Activated CD8-positive, alpha-beta memory T cell treated with anti-CD3 and anti-CD28 coated beads, Interleukin-2, amount 50 U/mL, for 1 hour (primary cell): ENCODE data around the gene S100Z.
"Not testable (repeated sequence)": the region's sequence is repeated elsewhere in the genome, so short reads cannot be mapped to it uniquely, and the experiment has no call there.

Experiments
- DNase-seq: peaks from one replicate; pipeline ENCODE4 v3.0.0-alpha.2; 2020; ENCODE audit errors: extremely low read depth

Gene S100Z

DNA sequence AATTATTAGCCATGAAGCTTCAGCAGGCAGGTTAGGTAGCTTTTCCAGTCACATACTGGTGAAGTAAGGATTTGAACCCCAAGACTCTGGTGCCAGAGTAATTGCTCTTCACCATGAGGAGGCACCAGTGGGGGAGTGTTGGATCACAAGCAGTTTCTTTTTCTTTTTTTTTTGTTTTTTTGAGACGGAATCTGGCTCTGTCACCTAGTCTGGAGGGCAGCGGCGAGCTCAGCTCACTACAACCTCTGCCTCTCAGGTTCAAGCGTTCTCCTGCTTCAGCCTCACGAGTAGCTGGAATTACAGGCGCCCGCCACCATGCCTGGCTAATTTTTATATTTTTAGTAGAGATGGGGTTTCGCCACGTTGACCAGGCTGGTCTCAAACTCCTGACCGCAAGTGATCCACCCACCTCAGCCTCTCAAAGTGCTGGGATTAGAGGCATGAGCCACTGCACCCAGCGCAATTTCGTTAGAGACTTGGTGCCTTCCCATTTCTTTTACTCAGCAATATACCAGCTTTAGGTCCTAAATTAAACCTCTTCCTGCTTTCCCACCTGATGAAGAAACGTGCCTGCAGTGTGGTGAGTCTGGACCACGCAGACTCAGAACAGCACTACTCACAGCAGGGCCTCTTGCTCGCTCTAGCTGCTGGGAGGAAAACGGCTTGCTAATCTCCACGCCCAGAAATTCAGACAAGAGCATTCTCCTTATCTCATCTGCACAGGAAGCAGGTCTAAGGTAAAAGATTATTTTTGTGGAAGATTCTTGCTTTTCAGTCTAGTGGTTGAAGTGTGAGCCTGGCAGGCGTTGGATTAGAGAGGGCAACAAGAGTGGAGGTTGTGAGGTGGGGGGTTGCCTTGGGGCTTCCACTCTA lies at the start of gene S100Z:
S100Z (plus strand) TSS at position 596 of the 873 bp plus-strand sequence. CDS start 25,346 bp downstream, outside the sequence.
- DNase-seq = no peak

GRCh38 chr5:76800579-76800978 lies 49.2 kb upstream of the S100Z start:
- DNase-seq = no peak

DNA sequence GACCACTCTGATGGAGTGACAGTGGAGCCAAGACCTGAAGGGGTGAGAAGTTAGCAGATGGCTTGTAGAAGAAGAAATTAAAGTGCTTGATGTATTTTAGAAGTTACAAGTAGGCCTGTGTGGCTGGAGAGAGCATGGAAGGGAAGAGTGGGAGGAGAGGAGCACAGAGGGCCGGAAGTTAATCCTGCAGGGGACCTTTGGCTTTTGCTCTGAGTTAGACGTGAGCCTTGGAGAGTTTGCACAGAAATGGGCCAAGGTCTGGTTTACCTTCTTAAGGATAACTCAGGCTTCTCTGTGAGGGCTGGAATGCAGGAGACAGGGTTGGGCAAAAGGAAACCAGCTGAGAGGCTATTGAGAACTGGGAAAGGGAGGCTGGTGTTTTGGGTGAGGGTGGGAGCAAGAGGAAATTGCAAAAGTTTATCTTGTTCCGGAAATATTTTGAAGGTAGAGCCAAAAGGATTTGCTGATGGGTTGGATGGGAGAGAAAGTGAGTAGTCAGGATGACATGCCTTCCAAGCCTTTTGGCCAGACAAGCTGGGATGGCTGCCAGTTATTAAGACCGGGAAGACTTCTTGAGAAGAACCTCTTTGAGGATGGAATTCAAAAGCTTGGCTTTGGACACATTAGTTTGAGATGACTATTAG lies 48.5 kb upstream of the S100Z start:
- no peak for DNase-seq

- DNase-seq = no peak
Measured at GRCh38 chr5:76801803-76802195, 48.0 kb upstream of the S100Z start.

GRCh38 chr5:76804266-76804665 lies 45.5 kb upstream of the S100Z start:
- no peak for DNase-seq

DNA sequence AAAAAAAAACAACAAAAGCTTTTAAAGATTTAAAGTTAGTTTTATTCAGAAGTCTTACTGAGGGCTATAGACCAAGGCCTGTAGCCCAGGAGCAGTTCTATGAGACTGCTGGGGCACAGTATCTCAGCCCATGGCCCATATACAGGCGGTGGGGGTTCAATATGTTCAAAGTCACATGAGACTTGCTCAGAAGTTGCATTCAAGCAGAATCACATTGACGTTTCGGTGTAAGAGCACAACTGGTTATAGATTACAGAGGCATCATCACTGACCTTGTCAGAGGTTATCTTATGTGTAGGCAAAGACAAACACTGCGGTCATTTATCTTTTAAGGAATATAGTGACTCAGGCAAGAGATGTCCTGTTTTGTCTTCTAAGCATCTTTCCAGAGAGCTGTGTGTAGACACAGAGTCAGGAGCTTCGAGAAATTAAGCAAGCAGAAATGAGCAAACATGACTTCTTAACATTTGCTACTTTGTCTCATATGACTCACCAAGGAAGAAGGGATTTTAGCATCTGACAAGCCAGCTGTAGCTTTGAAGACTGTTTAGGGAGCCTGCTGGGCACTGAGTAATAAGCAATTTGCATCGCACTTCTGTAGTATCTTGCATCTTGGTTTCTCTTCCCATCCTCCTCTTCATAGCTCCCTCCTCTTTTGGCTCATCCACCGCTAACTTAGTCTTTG lies 43.9 kb upstream of the S100Z start:
- DNase-seq = no peak

DNA sequence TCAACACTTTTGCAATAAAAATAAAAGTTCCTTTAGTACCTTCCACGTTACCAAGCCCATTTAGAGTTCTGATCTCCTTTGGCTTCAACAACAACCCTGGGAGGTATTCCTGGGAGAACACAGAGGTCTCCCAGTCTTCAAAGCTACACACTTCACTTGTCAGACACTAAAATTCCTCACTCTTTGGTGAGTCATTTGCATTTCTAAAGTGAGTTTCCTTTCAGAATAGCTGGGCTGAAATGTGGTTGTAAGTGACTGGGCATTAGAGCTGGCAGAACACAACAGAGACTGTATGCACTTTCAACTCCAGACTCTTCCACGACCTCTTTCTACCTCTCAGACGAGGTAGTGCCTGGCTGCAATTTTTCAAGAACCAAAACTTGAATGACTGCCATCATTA lies 42.5 kb upstream of the S100Z start:
- no peak for DNase-seq

DNA sequence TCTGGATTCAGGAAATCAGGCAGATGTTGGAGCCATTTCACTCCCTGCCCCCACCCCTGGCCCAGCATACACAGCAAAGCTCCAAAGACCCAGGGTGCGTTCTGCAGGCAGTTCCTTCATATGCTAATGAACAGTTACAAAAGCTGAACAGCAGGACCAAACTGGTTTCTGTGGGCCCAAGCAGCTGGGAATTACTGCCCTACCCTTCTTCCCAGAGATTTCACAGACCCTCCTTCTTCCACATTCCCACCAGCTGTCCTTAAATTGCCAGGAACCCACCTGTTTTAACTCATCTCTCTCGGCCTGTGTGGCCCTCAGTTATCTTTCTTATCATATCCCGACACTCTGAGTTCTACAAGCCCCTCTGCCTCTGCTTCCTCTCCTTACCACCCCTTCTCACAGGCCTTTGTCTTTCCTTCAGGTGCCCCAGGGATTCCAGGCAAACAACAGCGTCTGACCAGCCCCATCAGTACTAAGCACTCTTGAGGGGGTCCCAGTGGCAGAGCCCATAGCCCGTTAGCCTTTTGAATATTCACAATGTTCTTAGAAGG lies 41.6 kb upstream of the S100Z start:
- DNase-seq = no peak

- no peak for DNase-seq
Measured at GRCh38 chr5:76809141-76809540, 40.7 kb upstream of the S100Z start.

- DNase-seq = no peak
Measured at GRCh38 chr5:76810236-76810635, 39.6 kb upstream of the S100Z start.

- no peak for DNase-seq
Measured at GRCh38 chr5:76811214-76811613, 38.6 kb upstream of the S100Z start.

- not testable (repeated sequence) for DNase-seq
Measured at GRCh38 chr5:76812209-76812608, 37.6 kb upstream of the S100Z start.

GRCh38 chr5:76813982-76814562 lies 35.7 kb upstream of the S100Z start:
- DNase-seq = no peak

DNA sequence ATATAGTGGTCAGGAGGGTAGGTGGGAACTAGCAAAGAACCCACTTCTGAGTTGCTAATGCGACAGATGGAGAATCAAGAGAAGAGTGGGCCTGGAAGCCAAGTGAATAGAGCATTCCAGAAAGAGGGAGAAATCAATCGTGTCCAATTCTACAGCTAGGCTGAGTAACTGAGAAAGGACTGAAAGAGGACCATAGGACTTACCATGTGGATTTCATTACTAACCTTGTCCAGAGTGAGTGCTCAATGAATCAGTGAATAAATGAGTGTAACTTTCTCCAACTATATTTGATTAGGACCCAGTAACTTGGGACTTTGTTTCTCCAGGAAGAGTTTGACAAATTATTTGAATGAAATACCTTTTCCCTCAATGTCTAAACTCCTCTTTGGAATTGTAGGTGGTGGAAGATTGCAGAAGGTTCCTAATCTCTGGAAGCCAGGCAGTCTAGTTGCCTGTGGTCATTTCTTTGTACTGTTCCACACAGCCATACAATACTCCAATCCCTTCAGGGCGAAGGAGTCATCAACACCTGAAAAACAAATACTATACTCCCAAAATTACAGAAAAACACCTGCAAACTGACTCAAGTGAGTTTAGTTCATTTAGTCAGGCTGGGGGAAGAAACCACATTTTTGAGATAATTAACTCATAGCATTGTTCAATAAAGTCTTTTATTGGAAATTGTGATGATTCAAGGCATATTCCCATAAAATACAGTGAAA lies 33.5 kb upstream of the S100Z start:
- DNase-seq = no peak

GRCh38 chr5:76818844-76819831 lies 30.7 kb upstream of the S100Z start, which contains the start of gene F2RL1:
Gene F2RL1 (plus strand): TSS chr5:76819030. CDS start chr5:76819183, 153 bp downstream.
- DNase-seq = no peak

- no peak for DNase-seq
Measured at GRCh38 chr5:76819851-76820525, 29.8 kb upstream of the S100Z start.

GRCh38 chr5:76820526-76820890 lies 29.3 kb upstream of the S100Z start:
- DNase-seq = no peak

GRCh38 chr5:76821136-76821535 lies 28.7 kb upstream of the S100Z start:
- DNase-seq = no peak

DNA sequence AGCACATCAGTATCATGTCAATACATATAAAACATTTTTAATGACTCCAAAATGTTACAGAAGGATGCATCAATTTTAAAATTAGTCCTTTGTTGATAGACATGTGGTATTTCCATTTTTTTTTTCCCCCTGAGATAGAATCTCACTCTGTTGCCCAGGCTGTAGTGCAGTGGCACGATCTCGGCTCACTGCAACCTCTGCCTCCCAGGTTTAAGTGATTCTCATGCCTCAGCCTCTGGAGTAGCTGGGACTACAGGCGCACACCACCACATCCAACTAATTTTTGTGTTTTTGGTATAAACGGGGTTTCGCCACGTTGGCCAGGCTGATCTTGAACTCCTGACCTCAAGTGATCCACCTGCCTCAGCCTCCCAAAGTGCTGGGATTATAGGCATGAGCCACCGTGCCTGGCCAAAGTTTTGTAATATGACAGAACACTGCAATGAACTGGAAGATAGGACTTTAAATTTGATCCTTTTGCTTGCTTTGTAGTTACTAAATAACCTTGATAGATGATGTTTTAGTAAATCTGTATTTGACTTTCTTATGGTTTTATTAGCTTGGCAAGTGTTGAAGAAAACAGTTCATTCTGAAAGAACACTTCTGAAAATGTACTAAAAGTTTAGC lies 27.6 kb upstream of the S100Z start:
- DNase-seq = not testable (repeated sequence)
